HCT116 (cell line): Measurements from ENCODE around the gene PRPF40B. TPM values are rescaled to one million over a fixed set of nuclear protein-coding genes. Genes with fewer than 3 reads are reported as not detected.

Experiments
- ATAC-seq: fragments of 200-7000 bp; cut with Tn5 transposase; 2 replicates; pipeline ENCODE4 v1.9.1; 2020; ENCODE audit warnings: mild to moderate bottlenecking, moderate library complexity
- BruUV-seq: library from RNA; stranded (reverse); fragments of 400-500 nt; replicated peaks from 2 replicates; lab custom pipeline; 2021; lab: Mats Ljungman, UMichigan
- CTCF ChIA-PET: fragments of 300-600 bp; sonication (Branson Sonifier 250); formaldehyde crosslinking; loops from one replicate; lab custom pipeline; 2021; ENCODE audit warnings: antibody characterized with exemption; lab: Charles Lee
- POLR2A ChIA-PET: fragments of 300-600, 350-600 bp; sonication (Branson Sonifier 250); formaldehyde crosslinking; loops from one replicate; lab custom pipeline; 2021; ENCODE audit warnings: antibody characterized with exemption; lab: Charles Lee
- RAD21 ChIA-PET, 2 experiments: fragments of 300-600 bp; sonication (Branson Sonifier 250); formaldehyde crosslinking; loops; one replicate each; lab custom pipeline; 2023; ENCODE audit warnings: low total read pairs in 2 of 2; ENCODE audit not compliant: uncharacterized antibody in 2 of 2, unreplicated experiment in 2 of 2, low non-redundant PET in 1 of 2; lab: Charles Lee
- DNase-seq: peaks from one replicate; pipeline ENCODE4 v3.0.0-alpha.2; 2010; ENCODE audit warnings: low read depth, low spot score
- H2AFZ ChIP-seq: fragments of 200-600 bp; shearing (Covaris generic), sonication (generic); 2 replicates; pipeline ENCODE4 v1.6.1; 2017; ENCODE audit warnings: low read depth, mixed run types, mixed read lengths, antibody characterized with exemption, low read length; ENCODE audit not compliant: poor library complexity, severe bottlenecking
- H3K27ac ChIP-seq: 2 replicates; pipeline ENCODE4 v1.5.1; 2012; ENCODE audit warnings: low read depth, low read length
- H3K27me3 ChIP-seq: fragments of 200-600 bp; sonication (generic); 2 replicates; pipeline ENCODE4 v1.6.1; 2016; ENCODE audit warnings: mixed run types, low read length, mixed read lengths; ENCODE audit not compliant: insufficient read depth
- H3K36me3 ChIP-seq, 2 experiments: fragments of 200-500 bp in 1 of 2; fragments of 200-600 bp in 1 of 2; sonication (Bioruptor generic) in 1 of 2; sonication (generic) in 1 of 2; 2 replicates each; pipeline versions ENCODE4 v1.5.1 to v1.6.1; 2014 to 2016; ENCODE audit warnings: low read length in 2 of 2, inconsistent platforms in 1 of 2, mixed read lengths in 1 of 2, mixed run types in 1 of 2; ENCODE audit not compliant: insufficient read depth in 2 of 2, control insufficient read depth in 1 of 2
- H3K4me1 ChIP-seq, 2 experiments: fragments of 200-600 bp in 1 of 2; sonication (generic) in 1 of 2; 2 replicates each; pipeline versions ENCODE4 v1.5.1 to v1.6.1; 2012 to 2017; ENCODE audit warnings: low read length in 2 of 2, inconsistent platforms in 1 of 2, mild to moderate bottlenecking in 1 of 2, mixed read lengths in 1 of 2, mixed run types in 1 of 2, moderate library complexity in 1 of 2; ENCODE audit not compliant: insufficient read depth in 2 of 2, control insufficient read depth in 1 of 2
- H3K4me2 ChIP-seq: fragments of 200-600 bp; sonication (generic); 2 replicates; pipeline ENCODE4 v1.6.1; 2017; ENCODE audit warnings: mixed run types, low read length, mixed read lengths
- H3K4me3 ChIP-seq, 2 experiments: fragments of 200-600 bp in 1 of 2; sonication (generic) in 1 of 2; replicated peaks in 1 of 2; 2 replicates each; pipeline ENCODE4 v1.5.1; 2011 to 2016; ENCODE audit warnings: low read length in 2 of 2, control low read depth in 1 of 2, low read depth in 1 of 2, mild to moderate bottlenecking in 1 of 2, mixed read lengths in 1 of 2, mixed run types in 1 of 2
- H3K79me2 ChIP-seq: fragments of 200-600 bp; sonication (generic); 2 replicates; pipeline ENCODE4 v1.6.1; 2017; ENCODE audit warnings: mild to moderate bottlenecking, mixed run types, low read length, moderate library complexity, mixed read lengths; ENCODE audit not compliant: insufficient read depth
- H3K9ac ChIP-seq: fragments of 200-600 bp; sonication (generic); 2 replicates; pipeline ENCODE4 v1.6.1; 2016; ENCODE audit warnings: low read length, mixed read lengths
- H3K9me2 ChIP-seq: fragments of 200-600 bp; sonication (generic), shearing (Covaris generic); 2 replicates; pipeline ENCODE4 v1.6.1; 2017; ENCODE audit warnings: mixed run types, mild to moderate bottlenecking, moderate library complexity; ENCODE audit not compliant: insufficient read depth
- H3K9me3 ChIP-seq, 2 experiments: fragments of 200-500 bp in 1 of 2; fragments of 200-600 bp in 1 of 2; sonication (Bioruptor generic) in 1 of 2; sonication (generic) in 1 of 2; 2 replicates each; pipeline ENCODE4 v1.6.1; 2014 to 2017; ENCODE audit warnings: low read length in 2 of 2, mixed read lengths in 2 of 2, inconsistent platforms in 1 of 2, low read depth in 1 of 2, mild to moderate bottlenecking in 1 of 2, mixed run types in 1 of 2, moderate library complexity in 1 of 2; ENCODE audit not compliant: control insufficient read depth in 1 of 2, insufficient read depth in 1 of 2
- H4K20me1 ChIP-seq: fragments of 200-600 bp; sonication (generic), shearing (Covaris generic); 2 replicates; pipeline ENCODE4 v1.6.1; 2017; ENCODE audit warnings: mixed run types, mild to moderate bottlenecking, moderate library complexity; ENCODE audit not compliant: insufficient read depth
- CBX3 ChIP-seq: IDR thresholded peaks from 2 replicates; pipeline ENCODE4 v1.6.1; 2012; ENCODE audit warnings: low read depth
- CEBPB ChIP-seq: IDR thresholded peaks from 2 replicates; pipeline ENCODE4 v1.6.1; 2012; ENCODE audit warnings: low read depth
- ELF1 ChIP-seq: IDR thresholded peaks from 2 replicates; pipeline ENCODE4 v1.6.1; 2012; ENCODE audit warnings: low read depth, borderline replicate concordance
- EZH2 ChIP-seq: fragments of 200-600 bp; sonication (generic); IDR thresholded peaks from 2 replicates; pipeline ENCODE4 v1.6.1; 2017; ENCODE audit warnings: antibody characterized with exemption, mixed run types
- EZH2phosphoT487 ChIP-seq: fragments of 200-600 bp; IDR thresholded peaks from 2 replicates; pipeline ENCODE4 v1.6.1; 2018; ENCODE audit warnings: antibody characterized with exemption, borderline replicate concordance
- FOSL1 ChIP-seq: IDR thresholded peaks from 2 replicates; pipeline ENCODE4 v1.6.1; 2012; ENCODE audit warnings: low read depth
- MAX ChIP-seq: IDR thresholded peaks from 2 replicates; pipeline ENCODE4 v1.6.1; 2012
- POLR2A ChIP-seq: IDR thresholded peaks from 2 replicates; pipeline ENCODE4 v1.7.0; 2011; ENCODE audit warnings: borderline replicate concordance; ENCODE audit not compliant: insufficient read depth, insufficient read length; ENCODE audit errors: extremely low read depth
- RAD21 ChIP-seq: IDR thresholded peaks from 2 replicates; pipeline ENCODE4 v1.6.1; 2012; ENCODE audit warnings: low read depth, mild to moderate bottlenecking
- SIN3A ChIP-seq: IDR thresholded peaks from 2 replicates; pipeline ENCODE4 v1.6.1; 2012; ENCODE audit warnings: low read depth
- SP1 ChIP-seq: IDR thresholded peaks from 2 replicates; pipeline ENCODE4 v1.6.1; 2012; ENCODE audit warnings: low read depth
- SRF ChIP-seq: IDR thresholded peaks from 2 replicates; pipeline ENCODE4 v1.6.1; 2012; ENCODE audit warnings: low read depth
- TCF7L2 ChIP-seq: IDR thresholded peaks from 2 replicates; pipeline ENCODE4 v1.7.0; 2011; ENCODE audit warnings: borderline replicate concordance, inconsistent platforms; ENCODE audit not compliant: insufficient read depth, insufficient read length; ENCODE audit errors: extremely low read depth
- YY1 ChIP-seq: IDR thresholded peaks from 2 replicates; pipeline ENCODE4 v1.6.1; 2011; ENCODE audit warnings: low read length, low read depth, moderate library complexity, mild to moderate bottlenecking; ENCODE audit not compliant: insufficient replicate concordance; ENCODE audit errors: extremely low read depth
- ZFX ChIP-seq: fragments of 450-650 bp; IDR thresholded peaks from 2 replicates; pipeline ENCODE4 v1.6.1; 2017
- intact Hi-C: fragments of 100-400 bp; cut with micrococcal nuclease; formaldehyde crosslinking; loops from 2 replicates; pipeline ENCODE4 v1.10.0; 2022
- total RNA-seq: library from RNA; stranded (reverse); gene quantifications from one replicate; pipeline ENCODE4 v1.2.1, GENCODE V29; 2021; ENCODE audit not compliant: unreplicated experiment
- TF ChIP-seq, protein P1 (sequence below): IDR thresholded peaks from 2 replicates; pipeline ENCODE4 v1.6.1; 2012; ENCODE audit warnings: low read depth
- TF ChIP-seq, protein P2 (sequence below), 3 experiments: fragments of 200-600 bp in 1 of 3; sonication (generic) in 1 of 3; IDR thresholded peaks in 2 of 3; conservative IDR thresholded peaks in 1 of 3; 2 replicates each; pipeline ENCODE4 v1.5.1; 2012 to 2017; ENCODE audit warnings: low read depth in 2 of 3, low read length in 2 of 3, antibody characterized with exemption in 1 of 3, borderline replicate concordance in 1 of 3, control low read depth in 1 of 3, mild to moderate bottlenecking in 1 of 3, mixed read lengths in 1 of 3, mixed run types in 1 of 3, moderate library complexity in 1 of 3; ENCODE audit not compliant: insufficient read depth in 1 of 3

PRPF40B gene
- total RNA-seq, 1 experiment from 2014 or later, result 29.0 TPM

DNA sequence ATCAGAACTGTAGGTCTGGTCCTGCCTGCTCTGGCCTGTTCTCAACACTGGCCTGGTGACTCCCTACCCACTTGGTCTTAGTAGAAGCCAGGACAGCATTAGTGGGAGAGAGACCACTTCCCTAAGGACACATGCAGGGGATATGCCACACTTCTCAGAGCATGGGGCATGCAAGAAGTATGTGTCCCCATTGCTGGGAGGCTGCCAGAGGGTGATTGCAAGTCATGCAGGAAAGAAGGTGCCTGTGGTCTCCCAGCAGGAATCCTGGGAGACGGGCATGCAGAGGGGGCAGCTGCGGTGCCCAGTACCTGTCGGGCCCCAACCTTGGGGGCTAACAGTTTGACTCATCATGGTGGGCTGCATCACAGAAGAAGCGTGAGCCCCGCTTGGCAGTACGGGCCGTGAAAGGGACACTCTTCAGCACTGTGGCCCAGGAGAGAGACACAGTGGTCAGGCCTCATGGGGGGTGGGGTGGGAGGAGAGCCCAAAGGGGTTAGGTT is 23.0 kb downstream of the PRPF40B start (continued):
- TF ChIP-seq, protein P1, sequence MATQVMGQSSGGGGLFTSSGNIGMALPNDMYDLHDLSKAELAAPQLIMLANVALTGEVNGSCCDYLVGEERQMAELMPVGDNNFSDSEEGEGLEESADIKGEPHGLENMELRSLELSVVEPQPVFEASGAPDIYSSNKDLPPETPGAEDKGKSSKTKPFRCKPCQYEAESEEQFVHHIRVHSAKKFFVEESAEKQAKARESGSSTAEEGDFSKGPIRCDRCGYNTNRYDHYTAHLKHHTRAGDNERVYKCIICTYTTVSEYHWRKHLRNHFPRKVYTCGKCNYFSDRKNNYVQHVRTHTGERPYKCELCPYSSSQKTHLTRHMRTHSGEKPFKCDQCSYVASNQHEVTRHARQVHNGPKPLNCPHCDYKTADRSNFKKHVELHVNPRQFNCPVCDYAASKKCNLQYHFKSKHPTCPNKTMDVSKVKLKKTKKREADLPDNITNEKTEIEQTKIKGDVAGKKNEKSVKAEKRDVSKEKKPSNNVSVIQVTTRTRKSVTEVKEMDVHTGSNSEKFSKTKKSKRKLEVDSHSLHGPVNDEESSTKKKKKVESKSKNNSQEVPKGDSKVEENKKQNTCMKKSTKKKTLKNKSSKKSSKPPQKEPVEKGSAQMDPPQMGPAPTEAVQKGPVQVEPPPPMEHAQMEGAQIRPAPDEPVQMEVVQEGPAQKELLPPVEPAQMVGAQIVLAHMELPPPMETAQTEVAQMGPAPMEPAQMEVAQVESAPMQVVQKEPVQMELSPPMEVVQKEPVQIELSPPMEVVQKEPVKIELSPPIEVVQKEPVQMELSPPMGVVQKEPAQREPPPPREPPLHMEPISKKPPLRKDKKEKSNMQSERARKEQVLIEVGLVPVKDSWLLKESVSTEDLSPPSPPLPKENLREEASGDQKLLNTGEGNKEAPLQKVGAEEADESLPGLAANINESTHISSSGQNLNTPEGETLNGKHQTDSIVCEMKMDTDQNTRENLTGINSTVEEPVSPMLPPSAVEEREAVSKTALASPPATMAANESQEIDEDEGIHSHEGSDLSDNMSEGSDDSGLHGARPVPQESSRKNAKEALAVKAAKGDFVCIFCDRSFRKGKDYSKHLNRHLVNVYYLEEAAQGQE, result no peak
- TF ChIP-seq TCF7L2, result no peak
- TF ChIP-seq CBX3, result no peak
- TF ChIP-seq SRF, result no peak

DNA sequence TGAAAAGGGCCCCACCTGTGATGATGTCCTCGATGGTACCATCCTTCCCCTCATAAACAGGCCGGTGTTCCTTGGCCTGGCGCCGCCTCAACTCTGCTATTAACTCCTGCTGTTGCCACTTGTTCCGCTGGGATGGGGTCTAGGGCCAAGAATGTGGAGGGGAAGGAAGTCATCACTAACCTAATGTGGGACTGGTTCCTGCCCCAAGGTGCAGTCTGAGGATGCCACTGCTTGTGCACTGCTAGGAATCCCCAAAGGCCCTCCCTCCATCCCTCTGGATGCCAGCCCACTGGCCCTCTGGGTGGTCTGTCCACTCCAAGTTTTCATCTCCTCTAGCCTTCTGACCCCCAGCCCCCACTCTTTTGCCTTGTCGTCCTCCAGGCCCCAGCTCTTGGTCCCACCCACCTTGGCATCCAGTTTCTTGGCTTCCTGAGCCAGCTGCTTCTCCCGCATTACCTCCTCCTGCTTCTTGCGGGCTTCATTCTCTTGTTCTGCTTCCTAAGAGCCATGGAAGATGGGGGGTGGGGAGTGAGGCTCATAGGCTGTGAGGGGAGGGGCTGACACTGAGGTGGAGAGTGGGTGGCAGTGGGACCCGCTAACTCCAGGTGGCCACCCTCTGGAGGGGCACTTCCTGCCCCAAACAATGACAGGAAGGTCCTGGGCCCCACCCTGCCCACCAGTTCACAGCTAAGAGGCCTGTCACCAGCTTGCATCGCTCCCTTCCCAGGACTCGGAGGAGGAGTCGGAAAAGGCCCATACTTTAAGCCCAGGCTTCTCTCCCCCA is 23.7 kb downstream of the PRPF40B start:
- ATAC-seq, result no peak
- H3K79me2 ChIP-seq, result no peaks in the 10 kb centered on the region
- CTCF ChIA-PET, result interaction anchor here (0.9 to 1.8 kb wide), 3 partner anchors 94 to 192 kb away, joined by 3 to 6 read pairs (median 3); partner anchors contain the start of gene TMBIM6
- no peak for TF ChIP-seq CEBPB
- TF ChIP-seq SRF, result no peak
- no peak for TF ChIP-seq EZH2
- TF ChIP-seq RAD21, result no peak
- TF ChIP-seq, protein P2, sequence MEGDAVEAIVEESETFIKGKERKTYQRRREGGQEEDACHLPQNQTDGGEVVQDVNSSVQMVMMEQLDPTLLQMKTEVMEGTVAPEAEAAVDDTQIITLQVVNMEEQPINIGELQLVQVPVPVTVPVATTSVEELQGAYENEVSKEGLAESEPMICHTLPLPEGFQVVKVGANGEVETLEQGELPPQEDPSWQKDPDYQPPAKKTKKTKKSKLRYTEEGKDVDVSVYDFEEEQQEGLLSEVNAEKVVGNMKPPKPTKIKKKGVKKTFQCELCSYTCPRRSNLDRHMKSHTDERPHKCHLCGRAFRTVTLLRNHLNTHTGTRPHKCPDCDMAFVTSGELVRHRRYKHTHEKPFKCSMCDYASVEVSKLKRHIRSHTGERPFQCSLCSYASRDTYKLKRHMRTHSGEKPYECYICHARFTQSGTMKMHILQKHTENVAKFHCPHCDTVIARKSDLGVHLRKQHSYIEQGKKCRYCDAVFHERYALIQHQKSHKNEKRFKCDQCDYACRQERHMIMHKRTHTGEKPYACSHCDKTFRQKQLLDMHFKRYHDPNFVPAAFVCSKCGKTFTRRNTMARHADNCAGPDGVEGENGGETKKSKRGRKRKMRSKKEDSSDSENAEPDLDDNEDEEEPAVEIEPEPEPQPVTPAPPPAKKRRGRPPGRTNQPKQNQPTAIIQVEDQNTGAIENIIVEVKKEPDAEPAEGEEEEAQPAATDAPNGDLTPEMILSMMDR (IDR thresholded peaks at IDR 0.05 in 2 of 3, conservative IDR thresholded peaks at IDR 0.05 in 1 of 3; ENCODE audit: borderline replicate concordance in 1 of 3, insufficient read depth in 1 of 3, low read depth in 2 of 3, low read length in 2 of 3), result no peak
- no peak for TF ChIP-seq EZH2phosphoT487
- TF ChIP-seq SP1, result no peak
- no peak for TF ChIP-seq FOSL1
- no peak for TF ChIP-seq POLR2A
- TF ChIP-seq CBX3, result no peak
- no peak for TF ChIP-seq ELF1
- no peak for TF ChIP-seq MAX
- TF ChIP-seq YY1, result no peak
- no peak for TF ChIP-seq ZFX
- no peak for TF ChIP-seq SIN3A
- intact Hi-C loops, result loop anchor here (10.0 kb wide), 1 partner anchor 188 kb away; no protein-coding TSS in a partner anchor
- H4K20me1 ChIP-seq, result no peaks in the 10 kb centered on the region
- no peak overlapping the region for H3K27ac ChIP-seq
- H3K9ac ChIP-seq, result no peak overlapping the region
- DNase-seq, result no peak
- POLR2A ChIA-PET, result interaction anchor here (2.5 kb wide), 1 partner anchor 94 kb away, joined by 14 read pairs; the partner anchor contains the start of gene TMBIM6
- no peak overlapping the region for H2AFZ ChIP-seq
- H3K27me3 ChIP-seq, result no peaks in the 10 kb centered on the region
- H3K9me3 ChIP-seq, result no peaks in the 10 kb centered on the region
- no peaks in the 10 kb centered on the region for H3K9me2 ChIP-seq
- H3K36me3 ChIP-seq, result no peaks in the 10 kb centered on the region
- no TSS peak for BruUV-seq
- H3K4me2 ChIP-seq, result no peak overlapping the region
- RAD21 ChIA-PET, result no interaction called here
- H3K4me1 ChIP-seq, result peaks cover 0 to 4% of the 10 kb centered on the region in 2 experiments; a peak in 2 of 4 replicates
- H3K4me3 ChIP-seq, result no peak overlapping the region
